DOHH2 (cell line): ENCODE data around the gene TSC22D3.

ENCODE experiments used
- EZH2phosphoT487 ChIP-seq: fragments of 200-600 bp; sonication (generic); IDR thresholded peaks from 2 replicates; pipeline ENCODE4 v1.6.1; 2017; ENCODE audit warnings: borderline replicate concordance, mild to moderate bottlenecking, antibody characterized with exemption, low read length, moderate library complexity, mixed read lengths
- TF ChIP-seq, protein P1 (sequence below): fragments of 200-600 bp; sonication (generic); IDR thresholded peaks from one replicate; pipeline ENCODE4 v1.5.1; 2014; ENCODE audit warnings: antibody characterized with exemption, mild to moderate bottlenecking, low read depth, low read length; ENCODE audit not compliant: poor library complexity, severe bottlenecking

DNA sequence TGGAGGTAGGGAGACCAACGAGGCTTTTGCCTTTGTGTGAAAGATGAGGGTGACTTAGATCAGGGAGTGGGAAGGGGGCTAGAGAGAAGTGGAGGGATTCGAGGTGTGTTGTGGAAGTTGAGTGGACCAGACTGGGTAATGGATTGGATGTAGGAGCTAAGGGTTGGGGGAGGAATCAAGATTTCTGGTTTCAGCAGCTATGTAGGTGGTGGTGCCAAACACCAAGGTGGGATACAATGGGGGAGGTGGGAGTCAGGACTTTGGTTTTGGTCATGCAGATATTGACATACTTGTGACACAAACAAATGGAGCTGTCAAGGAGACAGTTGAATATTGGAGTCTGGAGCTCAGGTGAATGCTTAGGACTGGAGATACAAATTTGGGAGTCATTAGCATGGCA lies 71.0 kb downstream of the TSC22D3 start:
- TF ChIP-seq, protein P1, sequence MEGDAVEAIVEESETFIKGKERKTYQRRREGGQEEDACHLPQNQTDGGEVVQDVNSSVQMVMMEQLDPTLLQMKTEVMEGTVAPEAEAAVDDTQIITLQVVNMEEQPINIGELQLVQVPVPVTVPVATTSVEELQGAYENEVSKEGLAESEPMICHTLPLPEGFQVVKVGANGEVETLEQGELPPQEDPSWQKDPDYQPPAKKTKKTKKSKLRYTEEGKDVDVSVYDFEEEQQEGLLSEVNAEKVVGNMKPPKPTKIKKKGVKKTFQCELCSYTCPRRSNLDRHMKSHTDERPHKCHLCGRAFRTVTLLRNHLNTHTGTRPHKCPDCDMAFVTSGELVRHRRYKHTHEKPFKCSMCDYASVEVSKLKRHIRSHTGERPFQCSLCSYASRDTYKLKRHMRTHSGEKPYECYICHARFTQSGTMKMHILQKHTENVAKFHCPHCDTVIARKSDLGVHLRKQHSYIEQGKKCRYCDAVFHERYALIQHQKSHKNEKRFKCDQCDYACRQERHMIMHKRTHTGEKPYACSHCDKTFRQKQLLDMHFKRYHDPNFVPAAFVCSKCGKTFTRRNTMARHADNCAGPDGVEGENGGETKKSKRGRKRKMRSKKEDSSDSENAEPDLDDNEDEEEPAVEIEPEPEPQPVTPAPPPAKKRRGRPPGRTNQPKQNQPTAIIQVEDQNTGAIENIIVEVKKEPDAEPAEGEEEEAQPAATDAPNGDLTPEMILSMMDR = no peak
- no peak for TF ChIP-seq EZH2phosphoT487
